GM21447 (cell line): ENCODE data around the gene DEF6.
"Not testable (repeated sequence)": the region's sequence is repeated elsewhere in the genome, so short reads cannot be mapped to it uniquely, and the experiment has no call there.

Source experiments
- ATAC-seq: cut with Tn5 transposase; IDR thresholded peaks from one replicate; pipeline ENCODE4 v1.9.1; 2021; ENCODE audit not compliant: unreplicated experiment

The DEF6 gene

GRCh38 chr6:35278708-35279107 is 18.9 kb upstream of the DEF6 start:
- ATAC-seq: no peak

DNA sequence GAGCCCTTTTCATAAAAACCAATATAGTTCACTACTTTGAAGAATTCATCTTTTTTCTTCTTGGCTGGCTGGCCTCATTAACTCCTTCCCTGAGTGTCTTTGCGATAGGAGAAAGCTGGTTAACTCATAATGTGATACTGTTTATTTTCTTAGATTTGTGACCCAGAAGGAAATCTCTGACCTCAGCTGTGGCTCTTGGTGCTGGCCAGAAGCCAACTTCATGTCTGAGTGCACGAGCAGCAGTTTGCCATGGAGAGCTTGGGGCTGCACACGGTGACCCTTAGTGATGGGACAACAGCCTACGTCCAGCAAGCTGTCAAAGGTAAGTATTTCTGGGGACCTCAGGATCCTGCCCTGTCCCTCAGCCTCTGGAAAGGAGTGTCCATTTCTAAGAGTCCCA is 16.7 kb upstream of the DEF6 start:
- no peak for ATAC-seq

- no peak for ATAC-seq
Measured at GRCh38 chr6:35282472-35282871, 15.1 kb upstream of the DEF6 start.

DNA sequence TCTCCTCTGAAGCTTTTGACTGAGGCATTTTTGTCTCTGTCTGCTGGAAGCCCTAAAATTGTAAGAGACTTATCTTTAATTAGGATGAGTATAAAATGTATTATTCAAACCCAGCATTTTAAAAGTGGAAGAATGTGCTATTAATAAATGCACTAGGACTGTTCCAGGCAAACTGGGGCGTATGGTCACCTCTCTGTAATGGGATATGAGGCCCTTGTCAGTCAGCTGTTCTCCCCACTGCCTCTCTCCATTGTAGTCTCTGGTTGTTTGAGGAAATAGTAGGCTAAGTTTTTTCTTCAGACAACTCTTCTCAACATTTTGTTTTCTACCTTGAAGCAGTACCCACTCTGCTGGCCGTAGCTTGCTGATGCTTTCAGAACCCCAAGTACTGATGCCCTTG is 14.3 kb upstream of the DEF6 start:
- ATAC-seq: no peak

GRCh38 chr6:35287671-35288396 is 9.8 kb upstream of the DEF6 start:
- ATAC-seq: no peak

- no peak for ATAC-seq
Measured at GRCh38 chr6:35288834-35289233, 8.8 kb upstream of the DEF6 start.

DNA sequence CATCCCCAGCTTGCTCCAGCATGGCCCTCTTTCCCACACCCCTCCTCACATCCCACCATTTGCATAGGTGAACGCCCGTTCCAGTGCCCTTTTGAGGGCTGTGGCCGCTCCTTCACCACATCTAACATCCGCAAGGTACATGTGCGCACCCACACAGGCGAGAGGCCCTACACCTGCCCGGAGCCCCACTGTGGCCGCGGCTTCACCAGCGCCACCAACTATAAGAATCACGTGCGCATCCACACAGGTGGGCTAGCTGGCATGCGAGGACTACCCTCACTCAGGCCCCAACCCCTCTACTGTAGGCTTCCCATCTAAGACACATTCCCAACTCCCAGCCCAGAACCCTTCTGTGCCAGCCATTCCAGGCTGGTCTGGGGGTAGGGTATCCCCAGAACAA is 6.1 kb upstream of the DEF6 start:
- ATAC-seq: no peak

DNA sequence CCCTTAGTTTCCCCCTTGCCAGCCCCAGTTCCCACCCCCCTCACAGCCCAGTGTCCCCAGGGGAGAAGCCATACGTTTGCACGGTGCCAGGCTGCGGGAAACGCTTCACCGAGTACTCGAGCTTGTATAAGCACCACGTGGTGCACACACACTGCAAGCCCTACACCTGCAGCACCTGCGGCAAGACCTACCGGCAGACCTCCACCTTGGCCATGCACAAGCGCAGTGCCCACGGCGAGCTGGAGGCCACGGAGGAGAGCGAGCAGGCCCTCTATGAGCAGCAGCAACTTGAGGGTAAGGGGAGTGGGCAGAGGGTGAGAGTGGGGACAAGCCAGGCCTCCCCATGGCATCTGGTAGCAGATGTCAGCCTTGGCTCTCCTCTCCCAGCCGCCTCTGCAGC is 5.1 kb upstream of the DEF6 start:
- no peak for ATAC-seq

GRCh38 chr6:35293681-35294080 is 3.9 kb upstream of the DEF6 start:
- no peak for ATAC-seq

- no peak for ATAC-seq
Measured at GRCh38 chr6:35294308-35294945, 3.2 kb upstream of the DEF6 start.

DNA sequence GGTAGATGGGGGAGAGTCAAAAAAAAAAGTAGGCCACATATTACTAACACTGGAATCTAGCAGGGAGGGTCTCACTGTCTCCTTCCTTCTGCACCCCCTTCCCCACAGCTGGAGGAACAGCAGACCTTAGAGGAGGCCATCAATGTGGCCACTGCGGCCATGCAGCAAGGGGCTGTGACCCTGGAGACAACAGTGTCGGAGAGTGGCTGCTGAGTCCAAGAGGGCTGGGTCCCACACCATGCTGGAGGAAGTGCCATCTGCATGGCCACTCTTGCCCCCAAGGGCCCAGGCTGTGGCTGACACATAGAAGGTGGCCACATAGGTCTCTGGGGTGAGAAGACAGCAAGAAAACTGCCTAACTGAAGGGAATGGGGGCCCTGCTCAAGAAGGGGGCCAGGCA is 2.6 kb upstream of the DEF6 start:
- no peak for ATAC-seq

- no peak for ATAC-seq
Measured at GRCh38 chr6:35295521-35296315, 1.9 kb upstream of the DEF6 start.

GRCh38 chr6:35296931-35297600 is 552 bp upstream of the DEF6 start:
- no peak for ATAC-seq

- ATAC-seq: no peak
Measured at GRCh38 chr6:35298625-35299140, 1.1 kb downstream of the DEF6 start.

GRCh38 chr6:35299674-35300073 is 2.1 kb downstream of the DEF6 start:
- ATAC-seq: no peak

- ATAC-seq: no peak
Measured at GRCh38 chr6:35300848-35301247, 3.2 kb downstream of the DEF6 start.

DNA sequence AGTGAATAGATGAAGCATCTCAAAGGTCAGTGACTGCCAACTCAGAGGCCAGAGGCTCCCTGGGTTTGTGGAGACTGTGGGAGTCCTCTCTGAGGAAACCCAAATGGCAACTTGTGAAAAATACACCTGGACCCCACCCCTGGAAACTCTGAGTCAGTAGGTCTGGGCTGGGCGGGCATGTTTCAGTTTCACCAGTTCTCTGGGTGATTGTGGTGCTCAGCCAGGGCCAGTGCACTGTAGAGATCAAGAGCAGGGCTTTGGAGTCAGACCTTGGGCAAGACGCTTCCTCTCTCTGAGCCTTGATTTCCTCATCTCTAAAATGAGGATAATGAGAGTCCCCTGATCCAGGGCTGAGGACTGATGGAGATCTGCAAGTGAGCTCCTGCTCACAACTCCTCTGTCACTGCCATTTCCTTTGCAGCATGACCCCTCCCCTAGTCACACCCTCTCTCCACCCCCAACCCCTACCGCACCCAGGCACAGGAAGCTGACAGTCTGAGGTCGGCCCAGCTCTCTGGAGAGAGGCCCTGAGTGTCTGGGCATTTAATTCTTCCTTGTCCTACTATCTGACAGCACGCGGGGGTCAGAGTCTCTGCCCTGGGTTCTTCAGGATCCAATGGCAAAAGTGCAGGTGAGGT is 5.1 kb downstream of the DEF6 start:
- ATAC-seq: peak; percentile 76

DNA sequence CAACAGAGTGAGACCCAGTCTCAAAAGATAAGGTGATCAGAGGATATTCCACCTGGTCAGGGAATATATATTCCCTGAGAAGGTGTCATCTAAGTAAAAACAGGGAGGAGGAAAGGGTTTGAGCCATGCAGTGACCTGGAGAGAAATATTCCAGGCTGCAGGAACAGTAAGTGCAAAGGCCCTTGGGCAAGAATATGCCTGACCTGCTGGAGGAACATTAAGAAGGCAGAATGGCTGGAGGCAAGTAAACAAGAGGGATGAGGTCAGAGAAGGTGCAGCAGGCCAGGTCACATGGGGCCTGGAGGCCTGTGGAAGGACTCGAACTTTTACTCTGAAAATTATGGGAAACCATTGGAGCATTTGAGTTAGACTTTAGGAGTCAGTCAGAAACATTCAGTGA is 6.7 kb downstream of the DEF6 start:
- ATAC-seq: no peak

DNA sequence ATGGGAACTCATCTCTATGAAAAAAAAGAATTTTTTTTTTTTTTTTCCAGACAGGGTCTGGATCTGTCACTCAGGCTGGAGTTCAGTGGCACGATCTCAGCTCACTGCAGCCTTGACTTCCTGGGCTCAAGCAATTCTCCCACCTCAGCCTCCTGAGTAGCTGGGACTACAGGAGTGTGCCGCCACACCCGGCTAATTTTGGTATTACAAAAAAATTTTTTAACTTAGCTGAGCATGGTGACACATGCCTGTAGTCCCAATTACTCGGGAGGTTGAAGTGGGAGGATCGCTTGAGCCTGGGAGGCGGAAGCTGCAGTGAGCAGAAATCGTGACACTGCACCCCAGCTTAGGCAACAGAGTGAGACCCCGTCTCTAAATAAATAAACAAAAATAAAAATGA is 7.5 kb downstream of the DEF6 start:
- ATAC-seq: no peak

- not testable (repeated sequence) for ATAC-seq
Measured at GRCh38 chr6:35307138-35307537, 9.5 kb downstream of the DEF6 start.

DNA sequence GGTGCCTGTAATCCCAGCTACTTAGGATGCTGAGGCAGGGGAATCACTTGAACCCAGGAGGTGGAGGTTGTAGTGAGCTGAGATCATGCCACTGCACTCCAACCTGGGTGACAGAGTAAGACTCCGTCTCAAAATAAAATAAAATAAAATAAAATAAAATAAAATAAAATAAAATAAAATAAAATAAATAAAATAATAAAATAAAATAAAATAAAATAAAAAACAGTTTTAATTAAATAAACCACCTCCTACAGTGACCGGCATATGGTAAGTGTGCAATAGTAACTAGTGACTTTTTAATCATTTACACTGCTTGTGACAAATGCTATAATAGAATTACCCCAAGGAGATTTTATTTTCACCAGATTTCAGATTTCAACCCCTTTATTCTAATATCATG is 10.9 kb downstream of the DEF6 start:
- ATAC-seq: not testable (repeated sequence)
